Ectodermal cell (in vitro differentiated cells): ENCODE results near the gene HOTAIR.

Experiments
- H3K27ac ChIP-seq: 2 replicates; pipeline ENCODE4 v1.7.0; 2013; ENCODE audit warnings: mild to moderate bottlenecking, low read depth, low read length; ENCODE audit not compliant: insufficient read depth, poor library complexity, severe bottlenecking
- H3K27me3 ChIP-seq: 2 replicates; pipeline ENCODE4 v1.7.0; 2013; ENCODE audit warnings: mild to moderate bottlenecking, low read length; ENCODE audit not compliant: insufficient read depth, control insufficient read depth, poor library complexity, severe bottlenecking
- H3K36me3 ChIP-seq: one replicate; pipeline ENCODE4 v1.7.0; 2013; ENCODE audit warnings: low read length; ENCODE audit not compliant: control insufficient read depth, insufficient read depth
- H3K4me1 ChIP-seq: one replicate; pipeline ENCODE4 v1.7.0; 2013; ENCODE audit warnings: low read length; ENCODE audit not compliant: control insufficient read depth, insufficient read depth
- H3K4me3 ChIP-seq: 2 replicates; pipeline ENCODE4 v1.7.0; 2013; ENCODE audit warnings: low read depth, low read length, control low read depth; ENCODE audit not compliant: insufficient read depth
- H3K9me3 ChIP-seq: 2 replicates; pipeline ENCODE4 v1.7.0; 2013; ENCODE audit warnings: mild to moderate bottlenecking, low read length, moderate library complexity; ENCODE audit not compliant: control insufficient read depth
- WGBS, 2 experiments: methylation state at CpG; one replicate each; pipeline ENCODE4 v1.1.7; 2013; ENCODE audit warnings: missing lambda C conversion rate in 2 of 2; 5-methylcytosine and 5-hydroxymethylcytosine counted together

HOTAIR gene

DNA sequence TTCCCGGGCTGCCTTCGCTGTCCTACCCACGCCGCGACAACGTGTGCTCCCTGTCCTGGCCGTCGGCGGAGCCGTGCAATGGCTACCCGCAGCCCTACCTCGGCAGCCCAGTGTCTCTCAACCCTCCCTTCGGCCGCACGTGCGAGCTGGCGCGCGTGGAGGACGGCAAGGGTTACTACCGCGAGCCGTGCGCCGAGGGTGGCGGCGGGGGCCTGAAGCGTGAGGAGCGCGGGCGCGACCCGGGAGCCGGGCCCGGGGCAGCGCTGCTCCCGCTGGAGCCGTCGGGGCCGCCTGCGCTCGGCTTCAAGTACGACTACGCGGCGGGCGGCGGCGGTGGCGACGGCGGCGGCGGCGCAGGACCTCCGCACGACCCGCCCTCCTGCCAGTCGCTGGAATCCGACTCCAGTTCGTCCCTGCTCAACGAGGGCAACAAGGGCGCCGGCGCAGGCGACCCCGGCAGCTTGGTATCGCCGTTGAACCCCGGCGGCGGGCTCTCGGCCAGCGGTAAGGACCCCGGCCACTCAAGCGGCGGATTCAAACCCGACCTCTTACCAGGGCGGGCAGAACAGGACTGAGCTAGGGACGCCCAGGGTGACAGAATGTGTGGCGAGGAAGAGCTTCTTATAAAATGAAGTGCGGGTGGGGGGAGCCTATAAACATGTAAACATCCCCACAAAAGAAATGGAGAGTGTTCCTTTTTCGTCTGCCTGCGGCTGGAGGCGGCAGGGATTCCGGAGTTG, 19.5 kb downstream of the HOTAIR start:
- WGBS, 2 experiments, result 4 to 5% methylated on average over 85 to 86 of the region's 86 CpGs
- H3K4me3 ChIP-seq, result no peak overlapping the region
- no peaks in the 10 kb centered on the region for H3K4me1 ChIP-seq
- peaks cover 100% of the 10 kb centered on the region for H3K27me3 ChIP-seq
- no peak overlapping the region for H3K27ac ChIP-seq
- H3K9me3 ChIP-seq, result no peaks in the 10 kb centered on the region
- no peaks in the 10 kb centered on the region for H3K36me3 ChIP-seq

DNA sequence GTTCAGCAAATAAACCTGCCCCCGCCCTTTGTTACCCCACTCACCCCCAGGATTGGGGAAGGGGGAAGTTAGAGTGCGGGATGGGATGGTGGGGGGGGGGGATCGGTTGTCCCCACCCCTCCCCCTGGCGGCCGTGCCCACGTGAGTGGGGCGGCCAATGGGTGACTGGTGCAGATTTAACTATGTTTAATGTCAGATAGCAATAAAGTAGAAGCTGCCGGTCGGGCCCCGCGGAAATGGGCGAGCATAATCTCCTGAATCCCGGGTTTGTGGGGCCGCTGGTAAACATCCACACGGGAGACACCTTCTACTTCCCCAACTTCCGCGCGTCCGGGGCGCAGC, 20.1 kb downstream of the HOTAIR start, which contains the start of gene HOXC12:
Gene HOXC12, plus strand, starts transcription at position 210 of the 342 bp plus-strand sequence. Its CDS starts 27 bp downstream, at position 237.
- no peaks in the 10 kb centered on the region for H3K9me3 ChIP-seq
- H3K4me1 ChIP-seq, result no peaks in the 10 kb centered on the region
- H3K4me3 ChIP-seq, result no peak within 1 kb of the TSS
- H3K27me3 ChIP-seq, result peaks cover 100% of the 10 kb centered on the region
- H3K27ac ChIP-seq, result no peak within 1 kb of the TSS
- no peaks in the 10 kb centered on the region for H3K36me3 ChIP-seq
- WGBS, 2 experiments, result 11 to 12% methylated on average over 19 of the region's 20 CpGs

DNA sequence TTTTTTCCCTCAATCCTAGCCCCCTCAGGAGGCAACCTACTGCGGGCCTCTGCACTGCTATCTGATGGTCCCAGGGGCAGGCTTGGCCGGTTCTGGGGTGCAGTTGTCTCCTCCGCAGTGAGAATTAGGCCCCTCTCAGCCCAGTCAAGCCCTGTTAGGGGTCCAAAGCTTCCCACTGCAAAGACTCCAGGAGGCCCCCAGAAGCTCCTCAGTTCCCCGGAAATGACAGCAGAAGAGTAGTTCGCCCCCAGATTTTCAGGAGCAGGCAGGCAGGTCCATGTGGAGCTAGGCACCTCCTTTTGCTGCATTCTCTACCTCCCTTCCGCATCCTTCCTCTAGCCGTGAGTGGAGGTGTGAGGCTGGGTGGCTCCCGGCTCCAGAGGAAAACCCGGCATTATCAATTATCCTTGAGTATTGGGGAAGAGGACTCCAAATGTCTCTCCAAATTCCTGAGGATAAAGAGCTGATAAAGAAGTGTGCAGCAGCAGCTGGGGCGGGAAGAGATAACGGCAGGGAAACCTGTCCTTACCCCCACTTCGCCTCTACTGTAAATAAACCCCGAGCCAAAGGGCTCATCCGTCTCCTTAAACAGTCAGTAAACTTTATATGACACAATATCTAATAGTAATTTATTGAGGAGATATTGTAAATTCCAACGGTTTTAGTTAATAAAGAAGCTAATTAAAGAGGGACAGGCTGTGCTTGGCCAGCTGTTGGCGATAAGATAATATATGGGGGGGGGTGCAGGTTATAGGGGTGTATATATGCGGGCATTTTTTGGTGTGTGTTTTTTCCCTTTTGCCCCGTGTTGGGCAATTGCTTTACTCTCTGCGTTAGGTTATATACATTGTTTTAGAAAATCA, 20.7 kb downstream of the HOTAIR start:
- Histone ChIP-seq H3K36me3 (no peaks in the 10 kb centered on the region), H3K9me3 (no peaks in the 10 kb centered on the region), H3K4me1 (no peaks in the 10 kb centered on the region), H3K27ac (no peak overlapping the region), H3K4me3 (no peak overlapping the region), H3K27me3 (peaks cover 100% of the 10 kb centered on the region)
- 26 to 28% methylated on average over 16 of the region's 19 CpGs for WGBS, 2 experiments

DNA sequence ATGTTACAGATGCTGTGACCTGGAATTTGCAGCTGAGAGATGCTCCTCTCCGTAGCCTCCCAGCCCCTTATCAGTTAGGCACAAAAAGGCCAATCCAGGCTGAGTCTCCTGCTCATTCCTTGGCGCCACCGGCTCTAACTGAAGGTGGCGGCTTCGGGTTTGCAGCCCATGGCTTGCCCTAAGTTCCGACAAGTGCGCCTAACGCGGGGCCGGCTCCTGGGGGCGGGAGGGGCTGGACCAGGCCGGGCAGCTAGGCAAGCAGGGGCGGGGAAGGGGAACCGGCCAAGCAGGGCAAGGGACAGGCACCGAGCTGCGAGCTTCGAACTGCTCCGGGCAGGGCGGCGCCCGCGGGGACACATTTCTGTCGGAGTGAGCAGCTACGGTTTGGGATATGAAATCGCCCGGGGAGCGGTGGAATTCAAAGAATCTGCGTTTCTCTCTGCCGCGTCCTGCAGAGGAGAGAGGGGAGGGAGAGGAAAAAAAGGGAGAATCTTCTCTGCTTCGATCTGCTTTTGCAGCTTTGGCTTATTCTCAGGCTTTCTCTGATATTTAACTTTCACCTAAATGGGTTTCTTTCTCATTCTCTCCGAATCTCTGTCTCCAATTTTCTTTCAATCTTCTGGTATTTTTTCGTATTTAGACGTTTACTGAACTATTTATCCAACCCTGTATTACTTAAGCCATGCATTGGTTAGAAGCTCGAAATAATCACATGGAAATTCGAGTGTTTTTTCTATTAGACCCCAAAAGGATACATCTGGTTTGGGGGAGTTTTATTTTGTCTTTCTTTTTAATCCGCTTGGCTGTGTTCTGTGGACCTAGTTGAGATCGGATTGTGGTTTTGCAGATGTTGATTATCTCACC, 21.7 kb downstream of the HOTAIR start:
- Histone ChIP-seq H3K4me1 (no peaks in the 10 kb centered on the region), H3K9me3 (no peaks in the 10 kb centered on the region), H3K27me3 (peaks cover 100% of the 10 kb centered on the region), H3K36me3 (no peaks in the 10 kb centered on the region), H3K27ac (no peak overlapping the region), H3K4me3 (no peak overlapping the region)
- WGBS, 2 experiments, result 5 to 6% methylated on average over 38 of the region's 38 CpGs

DNA sequence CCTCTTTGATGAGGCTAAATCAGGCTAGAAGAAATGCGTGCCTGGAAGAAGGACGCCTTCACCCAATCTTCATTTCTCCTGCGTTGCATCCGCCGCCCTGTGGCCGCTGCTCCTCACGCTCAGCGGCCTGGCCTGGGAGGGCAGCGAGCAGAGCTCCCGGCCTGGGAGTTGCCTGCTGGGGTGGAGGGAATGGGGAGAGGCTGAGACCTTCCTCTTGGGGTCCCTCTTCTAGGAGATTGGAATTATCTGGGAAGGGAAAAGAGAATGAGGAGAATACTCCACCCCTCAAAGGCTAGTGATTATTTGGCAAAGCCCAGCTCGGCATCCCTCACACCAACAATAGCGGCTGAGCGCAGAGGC, 22.4 kb downstream of the HOTAIR start:
- Histone ChIP-seq H3K4me1 (no peaks in the 10 kb centered on the region), H3K4me3 (no peak overlapping the region), H3K27ac (no peak overlapping the region), H3K9me3 (no peaks in the 10 kb centered on the region), H3K27me3 (peaks cover 100% of the 10 kb centered on the region), H3K36me3 (no peaks in the 10 kb centered on the region)
- 4 to 5% methylated on average over 13 of the region's 13 CpGs for WGBS, 2 experiments

DNA sequence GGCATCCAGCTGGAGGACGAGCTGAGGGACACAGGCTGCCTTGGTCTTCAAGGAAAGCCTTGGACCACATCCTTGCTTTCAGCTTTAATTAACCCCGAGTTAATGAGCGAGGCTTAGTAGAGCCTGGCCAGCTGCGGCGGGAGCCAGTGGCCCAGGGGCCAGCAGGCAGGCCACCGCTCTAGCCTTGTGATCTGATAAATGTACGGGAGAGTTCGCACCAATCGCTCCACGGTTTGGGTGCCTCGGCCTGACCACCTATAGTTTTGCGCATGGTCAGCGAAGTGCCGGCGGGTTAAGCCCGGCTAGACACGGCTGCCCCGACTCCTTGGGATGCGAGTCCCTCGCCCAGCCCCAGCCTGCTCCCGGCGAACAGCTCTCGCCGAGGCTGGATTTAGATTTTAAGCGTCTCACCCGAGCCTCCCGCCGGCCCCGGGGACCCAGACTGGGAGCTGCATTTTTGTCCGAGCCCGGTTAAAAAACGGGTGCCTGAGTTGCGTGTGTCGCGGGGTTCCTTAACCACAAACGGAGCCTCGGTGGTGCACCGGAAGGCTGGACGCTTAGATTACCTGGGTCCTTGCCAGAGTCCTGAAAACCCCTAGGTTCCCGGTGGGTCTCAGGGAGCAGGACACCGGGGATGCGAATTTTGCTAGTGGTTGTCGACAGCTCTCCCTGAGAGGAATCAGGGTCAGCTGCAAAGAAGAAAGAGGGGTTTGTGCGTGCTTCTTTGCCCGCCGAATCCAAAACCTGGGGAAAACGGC, 23.0 kb downstream of the HOTAIR start:
- no peaks in the 10 kb centered on the region for H3K4me1 ChIP-seq
- no peak overlapping the region for H3K4me3 ChIP-seq
- H3K9me3 ChIP-seq, result no peaks in the 10 kb centered on the region
- H3K27me3 ChIP-seq, result peaks cover 100% of the 10 kb centered on the region
- H3K36me3 ChIP-seq, result no peaks in the 10 kb centered on the region
- WGBS, 2 experiments, result 8% methylated on average over 47 of the region's 47 CpGs
- no peak overlapping the region for H3K27ac ChIP-seq

DNA sequence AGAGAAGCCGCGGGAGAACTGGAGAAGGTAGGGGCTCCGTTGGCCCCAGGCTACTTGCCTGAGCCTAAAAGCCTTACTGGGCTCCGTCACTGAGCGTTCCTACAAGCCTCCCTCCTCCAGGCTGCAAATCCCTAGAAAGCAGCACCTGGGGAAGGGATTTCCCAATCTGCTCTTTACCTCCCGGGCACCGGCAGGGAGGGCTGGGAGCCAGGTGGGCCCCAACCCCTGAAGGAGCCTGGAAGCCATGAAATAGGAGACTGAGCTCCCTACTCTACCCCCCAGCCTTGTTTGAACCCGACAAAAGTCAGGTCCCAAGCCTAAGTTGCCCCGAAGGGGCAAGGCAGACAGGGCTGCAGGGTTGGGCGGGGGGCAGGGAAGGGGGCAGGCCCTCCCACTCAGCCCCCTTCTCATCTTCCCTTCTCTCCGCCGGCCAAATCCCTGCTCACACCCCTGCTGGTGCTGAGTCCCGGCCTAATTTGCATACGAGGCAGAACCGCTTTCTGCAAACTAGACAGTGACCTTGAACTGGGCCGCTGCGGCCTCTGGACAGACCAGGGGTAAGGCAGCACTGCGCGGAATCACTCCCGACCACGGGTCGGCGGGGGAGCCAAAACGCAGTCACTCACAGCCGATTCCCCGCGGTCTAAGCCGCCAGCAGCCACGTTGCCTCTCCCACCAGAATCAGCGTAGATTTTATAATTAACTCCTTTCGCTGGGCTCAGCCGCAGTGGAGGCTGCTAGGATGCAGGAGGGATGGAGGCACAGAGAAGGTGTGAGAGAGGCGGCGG, 23.8 kb downstream of the HOTAIR start:
- H3K27me3 ChIP-seq, result peaks cover 100% of the 10 kb centered on the region
- no peaks in the 10 kb centered on the region for H3K4me1 ChIP-seq
- no peaks in the 10 kb centered on the region for H3K9me3 ChIP-seq
- no peaks in the 10 kb centered on the region for H3K36me3 ChIP-seq
- 6 to 8% methylated on average over 34 of the region's 34 CpGs for WGBS, 2 experiments
- H3K27ac ChIP-seq, result no peak overlapping the region
- no peak overlapping the region for H3K4me3 ChIP-seq

DNA sequence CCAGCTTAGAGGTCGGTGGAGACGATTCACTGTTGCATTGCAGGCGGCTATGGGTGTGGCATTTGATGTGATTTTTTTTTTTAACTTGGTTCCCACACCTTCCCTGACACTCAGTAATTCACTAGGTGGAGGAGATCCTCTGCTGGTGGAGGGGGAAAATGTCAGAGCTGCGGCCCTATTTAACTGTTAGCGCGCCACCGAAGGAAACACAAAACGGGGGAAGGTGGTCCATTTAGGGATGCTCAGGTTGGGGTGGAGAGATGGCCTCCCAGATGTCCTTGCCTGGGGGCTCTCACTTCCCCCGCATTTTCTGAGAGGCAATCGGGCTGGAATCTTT, 24.3 kb downstream of the HOTAIR start:
- Histone ChIP-seq H3K4me3 (no peak overlapping the region), H3K9me3 (no peaks in the 10 kb centered on the region), H3K27me3 (peaks cover 100% of the 10 kb centered on the region), H3K27ac (no peak overlapping the region), H3K36me3 (no peaks in the 10 kb centered on the region), H3K4me1 (no peaks in the 10 kb centered on the region)
- 9 to 11% methylated on average over 10 of the region's 10 CpGs for WGBS, 2 experiments
